Pulmonary artery endothelial cell (primary cell): ENCODE measurements around the gene BMERB1. TPM values are rescaled to one million over a fixed set of nuclear protein-coding genes. Genes with fewer than 3 reads are reported as not detected.
A peak's percentile ranks its signal among the peaks of the same experiment; 100 is the strongest.

ENCODE experiments used
- DNase-seq: peaks from one replicate; pipeline ENCODE4 v3.0.0-alpha.2; 2011; ENCODE audit warnings: low read depth, low spot score
- total RNA-seq: library from RNA; depleted of rRNA; stranded (reverse); fragments of >200 nt; gene quantifications from 2 replicates; pipeline ENCODE4 v1.2.3, GENCODE V29; 2014

The BMERB1 gene
- total RNA-seq, 1 donor from 2014 or later, result 22.4 TPM

- no peak for DNase-seq
Measured at GRCh38 chr16:15495898-15496297, 61.5 kb downstream of the BMERB1 start.

GRCh38 chr16:15498427-15499175, 64.2 kb downstream of the BMERB1 start:
- no peak for DNase-seq

GRCh38 chr16:15502041-15502725, 67.8 kb downstream of the BMERB1 start:
- peak; percentile 73 for DNase-seq

GRCh38 chr16:15506441-15506840, 72.1 kb downstream of the BMERB1 start:
- no peak for DNase-seq

GRCh38 chr16:15507301-15507958, 73.0 kb downstream of the BMERB1 start:
- no peak for DNase-seq

- no peak for DNase-seq
Measured at GRCh38 chr16:15507959-15508627, 73.7 kb downstream of the BMERB1 start.

- no peak for DNase-seq
Measured at GRCh38 chr16:15509051-15509592, 74.7 kb downstream of the BMERB1 start.

GRCh38 chr16:15509593-15510535, 75.5 kb downstream of the BMERB1 start:
- no peak for DNase-seq

- no peak for DNase-seq
Measured at GRCh38 chr16:15510992-15511391, 76.6 kb downstream of the BMERB1 start.

- DNase-seq, result no peak
Measured at GRCh38 chr16:15511759-15512487, 77.5 kb downstream of the BMERB1 start.

- DNase-seq, result no peak
Measured at GRCh38 chr16:15513156-15513555, 78.8 kb downstream of the BMERB1 start.

GRCh38 chr16:15515992-15516391, 81.6 kb downstream of the BMERB1 start:
- DNase-seq, result no peak

GRCh38 chr16:15516609-15517008, 82.2 kb downstream of the BMERB1 start:
- no peak for DNase-seq

GRCh38 chr16:15517743-15518377, 83.5 kb downstream of the BMERB1 start:
- DNase-seq, result no peak

- DNase-seq, result peak; percentile 48
Measured at GRCh38 chr16:15518381-15519351, 84.3 kb downstream of the BMERB1 start.

- DNase-seq, result no peak
Measured at GRCh38 chr16:15519790-15520189, 85.4 kb downstream of the BMERB1 start.

- no peak for DNase-seq
Measured at GRCh38 chr16:15521390-15521757, 87.0 kb downstream of the BMERB1 start.
